GM12872 (cell line): ENCODE data around the gene TOE1.

Source experiments
- TF ChIP-seq, protein P1 (sequence below): IDR thresholded peaks from 3 replicates; pipeline ENCODE4 v1.5.1; 2011; ENCODE audit warnings: low read depth, mild to moderate bottlenecking, low read length, moderate library complexity; ENCODE audit not compliant: insufficient read depth

TOE1 gene

DNA sequence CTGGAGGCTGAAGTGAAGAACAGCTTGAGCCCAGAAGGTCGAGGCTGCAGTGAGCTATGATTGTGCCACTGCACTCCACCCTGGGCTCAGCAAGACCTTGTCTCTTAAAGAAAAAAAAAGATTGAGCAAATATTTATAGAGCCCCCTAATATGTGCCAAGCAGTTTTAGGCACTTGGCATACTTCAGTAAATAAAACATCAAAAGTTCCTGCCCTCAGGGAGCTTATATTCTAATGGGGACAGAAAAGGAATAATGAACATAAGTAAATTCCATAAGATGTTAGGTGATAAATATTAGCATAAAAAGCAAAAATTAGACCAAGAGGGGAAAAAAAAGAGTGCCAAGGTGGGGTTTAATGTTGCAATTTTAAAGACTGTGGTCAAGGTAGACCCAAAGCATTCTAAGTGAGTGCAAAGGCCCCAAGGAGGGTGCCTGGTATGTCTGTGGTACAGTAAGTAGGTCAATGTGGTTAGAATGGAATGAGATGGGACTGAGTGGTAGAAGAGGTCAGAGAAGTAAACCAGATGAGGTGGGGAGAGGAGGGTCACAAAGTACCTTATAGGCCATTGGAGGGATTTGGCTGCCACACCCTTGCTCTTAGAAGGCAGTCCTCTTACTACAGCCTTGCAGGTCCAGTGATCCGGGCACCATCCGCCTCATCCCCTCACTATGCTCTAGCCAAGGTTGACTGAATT, 2.2 kb upstream of the TOE1 start:
- TF ChIP-seq, protein P1, sequence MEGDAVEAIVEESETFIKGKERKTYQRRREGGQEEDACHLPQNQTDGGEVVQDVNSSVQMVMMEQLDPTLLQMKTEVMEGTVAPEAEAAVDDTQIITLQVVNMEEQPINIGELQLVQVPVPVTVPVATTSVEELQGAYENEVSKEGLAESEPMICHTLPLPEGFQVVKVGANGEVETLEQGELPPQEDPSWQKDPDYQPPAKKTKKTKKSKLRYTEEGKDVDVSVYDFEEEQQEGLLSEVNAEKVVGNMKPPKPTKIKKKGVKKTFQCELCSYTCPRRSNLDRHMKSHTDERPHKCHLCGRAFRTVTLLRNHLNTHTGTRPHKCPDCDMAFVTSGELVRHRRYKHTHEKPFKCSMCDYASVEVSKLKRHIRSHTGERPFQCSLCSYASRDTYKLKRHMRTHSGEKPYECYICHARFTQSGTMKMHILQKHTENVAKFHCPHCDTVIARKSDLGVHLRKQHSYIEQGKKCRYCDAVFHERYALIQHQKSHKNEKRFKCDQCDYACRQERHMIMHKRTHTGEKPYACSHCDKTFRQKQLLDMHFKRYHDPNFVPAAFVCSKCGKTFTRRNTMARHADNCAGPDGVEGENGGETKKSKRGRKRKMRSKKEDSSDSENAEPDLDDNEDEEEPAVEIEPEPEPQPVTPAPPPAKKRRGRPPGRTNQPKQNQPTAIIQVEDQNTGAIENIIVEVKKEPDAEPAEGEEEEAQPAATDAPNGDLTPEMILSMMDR = no peak

DNA sequence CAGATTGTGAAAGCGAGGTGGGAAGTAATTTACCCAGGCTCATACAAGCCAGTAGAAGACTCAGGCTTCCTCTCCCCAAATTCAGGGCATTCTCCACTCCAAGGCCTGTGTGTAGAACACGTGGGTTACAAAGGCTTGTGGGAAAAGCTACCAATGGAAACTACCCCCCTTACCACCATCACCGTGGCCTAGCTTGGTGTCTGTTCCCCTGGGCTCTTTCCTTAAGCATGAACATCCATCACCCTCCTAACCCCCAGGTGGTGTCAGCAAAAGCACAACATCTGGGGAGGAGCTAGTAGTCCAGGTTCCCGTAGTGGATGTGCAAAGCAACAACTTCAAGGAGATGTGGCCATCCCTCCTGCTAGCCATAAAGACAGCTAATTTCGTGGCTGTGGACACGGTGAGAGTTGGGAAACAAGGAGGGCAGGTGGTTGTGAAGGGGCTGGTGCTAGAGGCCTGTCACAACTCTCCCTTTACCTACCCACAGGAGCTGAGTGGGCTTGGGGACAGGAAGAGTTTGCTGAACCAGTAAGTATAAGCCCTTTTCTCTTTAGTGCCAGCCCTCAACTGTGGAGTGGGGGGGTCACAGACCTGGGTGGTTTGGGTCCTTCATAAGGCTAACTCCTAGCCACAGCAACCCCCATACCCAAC, 971 bp downstream of the TOE1 start:
- TF ChIP-seq, protein P1 = no peak

DNA sequence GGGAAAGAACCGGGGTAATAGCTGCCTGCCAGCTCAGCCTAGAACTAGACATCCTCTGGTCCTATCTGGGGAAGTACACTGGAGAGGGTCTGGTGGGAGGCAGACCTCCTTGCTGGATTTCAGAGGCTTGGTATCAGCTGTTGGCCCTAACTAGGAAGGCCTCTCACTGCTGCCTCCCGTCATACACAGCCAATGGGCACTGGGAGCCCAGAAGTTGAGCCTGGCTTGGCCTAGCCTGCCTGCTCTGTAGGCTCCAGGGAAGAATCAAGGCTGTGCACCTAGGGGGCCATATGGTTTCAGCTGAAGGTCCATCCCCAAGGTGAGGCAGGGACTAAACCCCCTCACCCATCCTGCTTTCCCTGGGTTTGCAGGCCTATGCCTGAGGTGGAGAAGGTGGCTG, 4.5 kb downstream of the TOE1 start:
- TF ChIP-seq, protein P1 = no peak

DNA sequence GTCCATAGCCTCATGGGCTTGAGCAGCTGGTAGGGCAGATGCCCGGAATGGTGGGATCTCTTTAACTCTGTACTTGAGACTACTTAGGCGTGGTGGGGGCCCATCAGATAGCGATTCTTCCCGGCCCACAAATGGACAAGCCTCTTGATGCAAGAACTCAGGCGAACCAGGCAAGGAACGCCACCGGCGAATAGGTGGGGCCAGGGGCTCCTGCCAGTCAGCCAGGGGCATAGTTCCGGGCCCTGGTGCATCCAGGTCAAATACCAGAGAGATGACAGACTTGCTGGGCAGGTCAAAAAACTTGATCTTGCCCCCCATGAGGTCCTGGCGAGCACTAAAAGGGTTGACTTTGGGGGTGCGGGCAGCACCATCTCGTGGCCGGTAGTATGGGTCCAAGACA, 5.0 kb downstream of the TOE1 start:
- TF ChIP-seq, protein P1 = no peak

DNA sequence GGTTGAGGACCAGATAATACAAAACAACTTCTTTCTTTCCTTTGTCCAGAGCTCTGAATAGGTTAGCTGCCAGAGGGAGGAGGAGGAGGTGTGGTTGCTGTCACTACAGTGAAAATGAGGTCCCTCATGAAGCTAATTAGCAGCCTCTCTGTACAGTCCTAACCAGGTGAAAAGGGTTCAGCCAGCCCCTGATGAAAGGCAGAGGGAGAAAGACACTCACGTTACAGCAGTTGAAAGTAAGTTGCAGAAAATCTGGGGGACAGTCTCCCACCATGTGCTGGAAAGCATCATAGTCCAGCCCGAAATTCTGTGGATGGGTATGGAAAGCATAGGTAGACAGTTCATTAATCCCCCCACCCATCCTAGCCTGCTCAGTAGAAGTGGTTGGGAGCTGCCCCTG, 6.5 kb downstream of the TOE1 start:
- TF ChIP-seq, protein P1 = no peak

DNA sequence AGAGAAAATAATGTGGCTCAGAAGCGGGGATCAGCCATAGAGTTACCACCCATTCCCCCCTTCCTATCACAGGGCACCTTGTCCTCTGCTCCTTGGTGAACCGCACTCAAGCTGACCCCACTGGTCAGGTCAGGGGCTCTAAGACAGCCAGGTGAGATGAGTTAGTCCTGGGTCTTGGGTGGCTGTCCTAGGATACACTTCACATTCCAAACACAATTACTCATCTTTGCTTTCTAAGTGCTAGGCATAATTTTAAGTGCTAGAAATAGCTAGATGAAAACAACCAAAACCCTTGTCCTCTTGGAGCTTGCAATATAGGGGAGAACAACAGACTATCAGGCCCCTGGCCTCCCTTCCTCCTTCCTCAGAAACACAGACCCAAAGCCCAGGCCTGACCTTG, 8.1 kb downstream of the TOE1 start:
- TF ChIP-seq, protein P1 = no peak

DNA sequence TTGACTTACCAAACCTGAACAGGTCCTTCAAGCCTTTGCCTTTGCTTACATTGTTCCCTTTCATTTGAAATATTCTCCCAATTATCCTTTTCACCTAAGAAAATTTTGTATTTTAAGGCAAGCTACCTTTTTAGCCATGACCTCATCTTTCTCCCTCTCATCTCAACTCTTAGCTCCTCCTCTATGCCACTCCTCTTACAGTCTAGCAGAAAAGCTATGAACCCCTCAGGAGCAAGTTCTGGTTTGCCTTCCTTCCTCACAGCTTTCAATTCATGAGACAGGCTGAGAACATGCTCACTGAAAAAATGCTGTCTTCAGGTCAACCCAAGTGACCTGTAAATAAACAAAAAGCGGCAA, 8.6 kb downstream of the TOE1 start:
- TF ChIP-seq, protein P1 = no peak
